Thymus (tissue), 11 donors: ENCODE results near the gene S100A14. TPM values are rescaled to one million over a fixed set of nuclear protein-coding genes. Genes with fewer than 3 reads are reported as not detected.

Source experiments
- DNase-seq, 9 donors: peaks; one replicate each; pipeline ENCODE4 v3.0.0-alpha.2; 2013; ENCODE audit warnings: low spot score in 9 of 9, low read depth in 6 of 9, missing footprints in 1 of 9
- H3K27ac ChIP-seq, 2 donors: one replicate each; pipeline ENCODE4 v1.5.1; 2013; ENCODE audit warnings: control low read depth in 1 of 2, low read depth in 1 of 2, low read length in 1 of 2, mild to moderate bottlenecking in 1 of 2, moderate library complexity in 1 of 2
- H3K27me3 ChIP-seq, 2 donors: one replicate each; pipeline ENCODE4 v1.5.1; 2013; ENCODE audit warnings: low read length in 1 of 2; ENCODE audit not compliant: control insufficient read depth in 2 of 2, insufficient read depth in 1 of 2
- H3K36me3 ChIP-seq, 2 donors: one replicate each; pipeline ENCODE4 v1.5.1; 2013; ENCODE audit warnings: low read length in 1 of 2, mild to moderate bottlenecking in 1 of 2, moderate library complexity in 1 of 2; ENCODE audit not compliant: control insufficient read depth in 2 of 2, insufficient read depth in 2 of 2
- H3K4me1 ChIP-seq, 2 donors: one replicate each; pipeline ENCODE4 v1.5.1; 2013; ENCODE audit warnings: low read length in 2 of 2; ENCODE audit not compliant: control insufficient read depth in 2 of 2, insufficient read depth in 2 of 2
- H3K4me3 ChIP-seq, 2 donors: one replicate each; pipeline ENCODE4 v1.5.1; 2013; ENCODE audit warnings: low read length in 2 of 2, control low read depth in 1 of 2, mild to moderate bottlenecking in 1 of 2
- H3K9me3 ChIP-seq, 2 donors: one replicate each; pipeline ENCODE4 v1.5.1; 2013; ENCODE audit warnings: low read length in 1 of 2, mild to moderate bottlenecking in 1 of 2; ENCODE audit not compliant: control insufficient read depth in 2 of 2, insufficient read depth in 1 of 2
- WGBS: extraction: QIAGEN DNeasy Blood & Tissue Kit; methylation state at CpG from one replicate; pipeline ENCODE4 v1.1.7; 2013; 5-methylcytosine and 5-hydroxymethylcytosine counted together
- polyA plus RNA-seq: library from polyadenylated mRNA; stranded (reverse); fragments of 200-250 nt; gene quantifications from one replicate; pipeline ENCODE4 v1.2.3, GENCODE V29; 2013
- total RNA-seq: library from RNA; stranded (reverse); fragments of 120-200 nt; gene quantifications from one replicate; pipeline ENCODE4 v1.2.4, GENCODE V29; 2013
- donor health status: healthy.

The S100A14 gene
- total and polyA plus RNA-seq, 2 donors: 137 to 302 TPM

DNA sequence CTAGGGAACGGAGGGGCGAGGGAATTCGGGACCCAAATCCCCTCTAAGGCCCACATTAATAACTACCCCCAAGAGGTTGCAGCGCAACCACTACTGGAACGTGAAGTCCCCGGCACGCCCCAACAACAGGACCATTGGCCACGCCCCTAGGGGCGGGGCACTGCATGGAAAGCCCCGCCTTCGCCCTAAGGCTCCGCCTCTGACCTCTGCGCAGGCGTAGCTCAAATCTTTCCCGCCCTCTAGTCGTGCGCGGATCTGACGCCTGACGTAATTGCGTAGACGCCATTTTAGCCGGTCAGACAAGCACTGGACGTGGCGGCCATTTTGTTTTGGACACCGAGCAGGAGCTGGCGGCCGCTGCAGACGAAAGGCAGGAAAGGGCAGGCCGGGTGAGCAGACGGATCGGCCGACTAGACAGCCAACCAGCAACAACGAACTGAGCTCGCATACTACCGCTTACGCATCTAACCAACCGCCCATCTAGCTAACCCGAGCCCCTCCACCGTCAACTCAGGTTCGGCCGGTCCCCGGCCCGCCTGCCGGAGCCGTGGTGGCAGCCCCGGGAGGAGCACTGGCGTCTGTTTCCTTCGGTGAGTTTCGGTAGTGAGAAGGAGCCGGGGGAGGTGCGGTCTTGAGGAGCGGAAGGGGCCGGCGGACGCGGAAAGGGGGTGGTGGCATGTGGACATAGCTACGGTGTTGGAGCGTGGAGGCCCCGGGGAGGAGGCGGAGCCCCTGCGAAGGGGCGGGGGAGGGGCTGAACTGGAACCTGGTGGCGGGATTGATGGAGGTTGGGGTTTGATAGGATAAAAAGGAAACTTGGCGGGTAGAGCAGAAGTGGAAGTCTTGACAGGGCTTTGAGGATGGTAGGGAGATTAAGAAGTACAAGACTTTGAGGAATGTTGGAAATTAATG lies 17.9 kb upstream of the S100A14 start, which contains the start of gene CHTOP:
CHTOP (plus strand) TSS at position 313 of the 912 bp plus-strand sequence. CDS start 2,523 bp downstream, outside the sequence.
- peak; percentile 94 to 99 (median 98) for DNase-seq
- Histone ChIP-seq H3K4me3 (peak within 1 kb of the TSS; percentile 98 to 100), H3K36me3 (peaks cover 26 to 34% of the 10 kb centered on the region in 2 donors), H3K9me3 (peaks cover 0 to 6% of the 10 kb centered on the region in 2 donors), H3K27ac (peak within 1 kb of the TSS; percentile 100), H3K4me1 (peaks cover 14 to 28% of the 10 kb centered on the region in 2 donors), H3K27me3 (no peaks in the 10 kb centered on the region)
- 4% methylated on average over 65 of the region's 65 CpGs for WGBS

DNA sequence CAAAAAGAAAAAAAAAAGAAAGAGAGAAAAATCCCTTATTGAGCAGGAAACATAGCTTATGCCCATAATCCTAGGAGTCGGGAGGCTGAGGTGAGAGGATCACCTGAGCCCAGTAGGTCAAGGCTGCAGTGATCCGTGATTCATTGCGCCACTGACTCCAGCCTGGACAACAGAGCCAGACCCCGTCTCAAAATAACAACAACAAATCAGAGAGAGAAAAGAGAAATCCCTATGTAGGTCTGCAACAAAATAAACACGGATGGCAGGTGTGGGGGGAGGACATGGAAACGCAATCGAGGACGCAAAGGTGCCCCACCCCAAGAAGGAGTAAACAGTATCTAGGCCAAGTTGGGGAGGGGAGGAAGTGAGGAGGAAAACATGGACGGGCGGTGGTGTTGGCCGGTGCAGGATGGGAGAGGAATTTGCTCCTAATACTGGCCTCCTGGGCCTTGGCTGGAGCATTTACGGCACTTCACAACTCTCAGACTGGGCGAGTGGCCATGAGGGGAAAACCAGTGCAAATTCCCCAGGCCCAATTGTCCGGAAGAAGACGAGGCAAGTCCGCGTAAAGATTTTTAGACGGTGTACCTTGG lies 17.1 kb upstream of the S100A14 start:
- H3K27ac ChIP-seq: peak overlapping the region; percentile 38 to 100
- no peak for DNase-seq
- H3K4me3 ChIP-seq: peak overlapping the region; percentile 98 to 100
- no peaks in the 10 kb centered on the region for H3K27me3 ChIP-seq
- H3K36me3 ChIP-seq: peaks cover 22 to 26% of the 10 kb centered on the region in 2 donors
- 83% methylated on average over 18 of the region's 18 CpGs for WGBS
- H3K9me3 ChIP-seq: peaks cover 0 to 6% of the 10 kb centered on the region in 2 donors
- H3K4me1 ChIP-seq: peaks cover 14 to 33% of the 10 kb centered on the region in 2 donors

DNA sequence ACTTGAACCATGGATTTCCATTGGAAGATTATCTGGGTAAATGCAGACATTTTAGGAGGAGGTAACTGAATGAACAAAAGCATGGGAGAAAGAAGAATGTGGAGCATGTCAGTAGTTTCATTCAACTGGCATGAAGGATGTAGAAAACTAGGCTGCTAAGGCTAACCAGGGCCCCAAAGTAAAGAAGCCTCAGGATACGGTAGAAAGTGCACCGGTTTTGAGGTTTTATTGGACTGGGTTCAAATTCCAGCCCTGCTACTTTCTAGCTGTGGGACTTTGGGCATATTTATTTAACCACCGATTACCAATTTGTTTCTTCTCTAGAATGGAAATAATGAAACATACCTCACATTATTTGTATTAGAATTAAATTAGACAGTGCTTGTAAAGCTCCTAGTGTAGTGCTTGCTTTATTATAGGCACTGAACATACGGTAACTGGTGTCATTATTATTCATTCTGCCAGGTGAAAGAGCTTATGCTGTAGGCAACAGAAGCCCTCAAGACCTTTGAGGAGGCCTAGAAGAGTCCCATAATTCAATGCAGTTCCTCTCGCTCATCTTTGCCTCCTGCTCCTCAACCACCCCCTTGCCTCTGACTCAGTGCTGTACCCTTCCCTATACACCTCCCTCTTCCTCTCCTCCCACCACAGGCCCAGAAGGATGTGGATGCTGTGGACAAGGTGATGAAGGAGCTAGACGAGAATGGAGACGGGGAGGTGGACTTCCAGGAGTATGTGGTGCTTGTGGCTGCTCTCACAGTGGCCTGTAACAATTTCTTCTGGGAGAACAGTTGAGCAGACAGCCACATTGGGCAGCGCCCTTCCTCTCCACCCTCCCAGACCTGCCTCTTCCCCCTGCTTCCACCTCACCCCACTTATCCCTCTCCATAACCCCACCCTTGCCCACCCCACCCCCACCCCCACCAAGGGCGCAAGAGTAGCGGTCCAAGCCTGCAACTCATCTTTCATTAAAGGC lies 15.2 kb upstream of the S100A14 start:
- Histone ChIP-seq H3K4me3 (no peak overlapping the region), H3K27ac (no peak overlapping the region)
- WGBS: 96% methylated on average over 10 of the region's 10 CpGs

DNA sequence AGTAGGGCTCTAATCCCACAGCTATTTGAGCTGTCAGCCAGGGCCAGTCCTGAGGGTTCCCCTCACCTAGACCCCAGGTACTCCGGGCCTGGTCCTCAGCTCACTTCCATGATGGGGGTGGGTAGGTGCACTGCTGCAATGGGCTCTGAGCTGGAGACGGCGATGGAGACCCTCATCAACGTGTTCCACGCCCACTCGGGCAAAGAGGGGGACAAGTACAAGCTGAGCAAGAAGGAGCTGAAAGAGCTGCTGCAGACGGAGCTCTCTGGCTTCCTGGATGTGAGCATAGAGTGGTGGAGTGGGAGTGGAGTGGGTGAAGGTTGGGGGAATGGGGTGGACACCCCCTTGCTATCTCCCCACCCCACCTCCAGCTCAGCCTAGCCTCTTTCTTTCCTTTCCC lies 14.3 kb upstream of the S100A14 start:
- no peak for DNase-seq

More for the DNA sequence above, 15.2 kb upstream of the S100A14 start:
- no peak for DNase-seq
- Histone ChIP-seq H3K27me3 (peaks cover 0 to 8% of the 10 kb centered on the region in 2 donors), H3K9me3 (peaks cover 0 to 6% of the 10 kb centered on the region in 2 donors), H3K36me3 (peaks cover 6 to 8% of the 10 kb centered on the region in 2 donors), H3K4me1 (peaks cover 11 to 44% of the 10 kb centered on the region in 2 donors)

DNA sequence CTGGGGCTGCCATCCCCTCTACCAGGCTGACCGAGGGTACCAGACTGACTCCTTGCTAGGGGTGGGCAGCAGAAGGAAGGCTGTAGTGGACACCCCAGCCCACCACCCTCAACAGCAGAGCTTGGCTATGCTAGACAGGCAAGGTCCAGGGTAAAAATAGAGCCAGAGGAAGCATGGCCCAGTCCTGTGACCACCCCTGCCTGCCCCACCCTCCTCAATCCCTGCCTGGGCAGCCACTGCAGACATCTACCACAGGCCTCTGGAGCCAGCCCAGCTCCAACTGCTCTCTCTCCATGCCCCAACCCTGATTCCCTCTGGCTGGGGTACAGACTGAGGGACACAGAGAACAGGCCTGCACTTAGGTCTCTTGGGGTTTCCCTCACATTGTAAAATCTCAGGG lies 13.8 kb upstream of the S100A14 start:
- 97% methylated on average over 1 of the region's 1 CpG for WGBS
- no peak overlapping the region for H3K27ac ChIP-seq
- peaks cover 2 to 32% of the 10 kb centered on the region in 2 donors for H3K4me1 ChIP-seq
- no peak for DNase-seq
- peaks cover 0 to 8% of the 10 kb centered on the region in 2 donors for H3K27me3 ChIP-seq
- peaks cover 0 to 6% of the 10 kb centered on the region in 2 donors for H3K9me3 ChIP-seq
- H3K4me3 ChIP-seq: no peak overlapping the region
- no peaks in the 10 kb centered on the region for H3K36me3 ChIP-seq

More for the DNA sequence above, 14.3 kb upstream of the S100A14 start:
- Histone ChIP-seq H3K36me3 (no peaks in the 10 kb centered on the region), H3K4me3 (no peak overlapping the region), H3K27ac (no peak overlapping the region), H3K27me3 (peaks cover 0 to 8% of the 10 kb centered on the region in 2 donors), H3K4me1 (peaks cover 6 to 36% of the 10 kb centered on the region in 2 donors), H3K9me3 (peaks cover 0 to 6% of the 10 kb centered on the region in 2 donors)
- WGBS: 95% methylated on average over 7 of the region's 7 CpGs

DNA sequence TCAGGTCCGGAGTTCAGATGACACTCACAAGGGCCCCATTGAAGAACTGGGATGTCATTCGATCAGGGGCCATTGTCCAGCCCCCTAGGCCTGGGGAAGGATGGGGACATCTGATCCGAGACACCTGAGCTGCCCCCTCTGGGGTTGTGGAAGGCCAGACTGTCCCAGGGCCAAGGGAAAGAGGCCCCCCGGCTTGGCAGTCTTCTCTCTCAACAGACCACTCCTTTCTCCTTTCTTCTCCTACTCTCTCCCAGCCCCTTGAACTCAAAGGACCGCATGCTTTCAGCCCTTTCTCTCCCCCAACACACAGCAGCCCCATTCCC lies 13.2 kb upstream of the S100A14 start:
- peaks cover 0 to 30% of the 10 kb centered on the region in 2 donors for H3K4me1 ChIP-seq
- 96% methylated on average over 5 of the region's 5 CpGs for WGBS

DNA sequence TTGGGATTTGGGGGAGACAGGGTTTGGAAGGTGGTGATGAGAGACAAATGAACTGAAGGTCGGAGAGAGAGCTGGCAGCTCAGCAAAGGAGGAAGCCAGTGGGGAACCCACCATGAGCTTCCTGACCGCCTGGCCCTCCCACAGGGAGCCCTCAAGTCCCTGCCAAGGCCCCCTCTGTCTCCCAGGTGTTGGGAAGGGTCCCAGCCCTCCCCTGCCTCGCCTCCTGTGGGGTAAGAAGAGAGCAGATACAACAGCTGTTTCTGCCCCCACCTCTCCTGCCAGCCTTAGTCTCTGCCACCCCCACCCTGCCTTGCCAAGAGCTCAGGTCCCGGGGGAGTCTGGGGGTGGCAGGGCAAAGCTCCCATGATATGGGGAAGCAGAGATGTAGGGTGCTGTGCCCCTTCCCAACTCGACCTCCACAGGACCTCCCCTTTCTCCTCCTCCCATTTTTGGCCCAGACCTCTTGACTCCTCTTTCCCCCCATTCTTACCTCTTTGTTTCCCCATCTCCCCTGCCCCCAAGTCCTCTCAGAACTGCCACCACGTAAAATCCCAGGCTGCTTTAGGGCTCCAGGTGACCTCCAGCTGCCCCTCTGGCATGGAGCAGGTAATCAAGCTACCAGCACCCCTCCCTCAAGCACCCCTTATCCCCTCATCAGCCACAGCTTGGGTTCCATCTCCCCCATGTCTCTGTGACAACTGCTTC lies 12.7 kb upstream of the S100A14 start:
- no peaks in the 10 kb centered on the region for H3K36me3 ChIP-seq
- H3K9me3 ChIP-seq: peaks cover 0 to 5% of the 10 kb centered on the region in 2 donors
- peaks cover 0 to 30% of the 10 kb centered on the region in 2 donors for H3K4me1 ChIP-seq
- H3K27ac ChIP-seq: no peak overlapping the region
- peaks cover 0 to 8% of the 10 kb centered on the region in 2 donors for H3K27me3 ChIP-seq
- no peak for DNase-seq
- WGBS: 69% methylated on average over 6 of the region's 6 CpGs
- H3K4me3 ChIP-seq: no peak overlapping the region

More for the DNA sequence above, 13.2 kb upstream of the S100A14 start:
- Histone ChIP-seq H3K4me3 (no peak overlapping the region), H3K9me3 (peaks cover 0 to 6% of the 10 kb centered on the region in 2 donors), H3K36me3 (no peaks in the 10 kb centered on the region), H3K27ac (no peak overlapping the region), H3K27me3 (peaks cover 0 to 8% of the 10 kb centered on the region in 2 donors)
- DNase-seq: no peak
